HepG2 (cell line): ENCODE measurements around the gene CLCA2. TPM values are rescaled to one million over a fixed set of nuclear protein-coding genes. Genes with fewer than 3 reads are reported as not detected.

ENCODE experiments used
- CHD2 ChIP-seq: IDR thresholded peaks from 2 replicates; pipeline ENCODE4 v1.6.1; 2011; ENCODE audit warnings: low read depth, low read length, improper control_type of control experiment
- HDAC2 ChIP-seq: sonication (generic); formaldehyde crosslinking; IDR thresholded peaks from 2 replicates; pipeline ENCODE4 v1.4.0; 2020; ENCODE audit warnings: missing genetic modification reagents
- KDM6A ChIP-seq: IDR thresholded peaks from 2 replicates; pipeline ENCODE4 v1.6.1; 2016; ENCODE audit warnings: low read depth
- MTF2 ChIP-seq: sonication (generic); formaldehyde crosslinking; IDR thresholded peaks from 2 replicates; pipeline ENCODE4 v1.5.0; 2020; ENCODE audit warnings: missing genetic modification reagents, borderline replicate concordance
- ZBTB43 ChIP-seq: sonication (generic); formaldehyde crosslinking; conservative IDR thresholded peaks from 2 replicates; pipeline ENCODE4 v1.4.0; 2020; ENCODE audit warnings: missing genetic modification reagents
- ZNF563 ChIP-seq: sonication (generic); formaldehyde crosslinking; IDR thresholded peaks from 2 replicates; pipeline ENCODE4 v1.8.0; 2022; ENCODE audit warnings: mild to moderate bottlenecking, moderate library complexity, missing genetic modification reagents
- polyA plus RNA-seq, 8 experiments: library from polyadenylated mRNA; depleted of rRNA in 3 of 8; stranded (reverse) in 7 of 8; unstranded in 1 of 8; fragments of >200 nt; fragmentation: Illumina TruSeq in 4 of 8; extraction: Trizol in 4 of 8; gene quantifications; 2 replicates each; pipeline versions ENCODE4 v1.2.1 to v1.2.3, GENCODE V29; 2011 to 2016; ENCODE audit warnings: low read depth in 4 of 8, missing spikeins in 1 of 8, mixed read lengths in 1 of 8; ENCODE audit not compliant: insufficient read depth in 1 of 8
- total RNA-seq, 5 experiments: library from RNA; depleted of rRNA; stranded (reverse); fragments of >200 nt; fragmentation: Illumina TruSeq; extraction: Trizol; gene quantifications; 2 replicates each; pipeline ENCODE4 v1.2.3, GENCODE V29; 2016; ENCODE audit warnings: low read depth in 1 of 5
- TF ChIP-seq, protein P1 (sequence below): sonication (generic); formaldehyde crosslinking; IDR thresholded peaks from 2 replicates; pipeline ENCODE4 v1.4.0; 2020; ENCODE audit warnings: missing genetic modification reagents, borderline replicate concordance
- TF ChIP-seq, protein P2 (sequence below): sonication (generic); formaldehyde crosslinking; conservative IDR thresholded peaks from 2 replicates; pipeline ENCODE4 v1.8.0; 2022; ENCODE audit warnings: mild to moderate bottlenecking, moderate library complexity, missing genetic modification reagents

CLCA2 gene
- total and polyA plus RNA-seq, 2 of the 13 experiments (the other 11 are each of a cell fraction or from before 2014, with no cell fraction given), result not detected

DNA sequence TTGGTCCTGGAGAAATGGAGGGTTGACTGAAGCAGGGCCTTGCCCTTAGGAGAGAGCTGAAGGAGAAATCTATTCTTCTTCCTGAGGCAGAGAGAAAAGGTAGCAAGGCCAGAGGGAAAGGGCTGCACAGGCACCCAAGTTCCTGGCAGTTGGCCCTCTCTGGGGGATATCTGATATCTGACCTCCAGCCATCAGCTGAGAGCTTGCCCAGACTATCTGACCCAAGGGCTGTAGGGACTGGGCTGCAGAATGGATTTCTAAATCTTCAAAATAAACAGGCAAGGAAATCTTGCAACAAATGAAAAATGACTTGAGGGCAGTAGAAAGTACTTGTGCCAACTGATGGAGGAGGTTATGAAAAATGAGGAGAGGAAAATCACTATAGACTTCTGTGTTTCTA is 498 bp upstream of the CLCA2 start (continued):
- TF ChIP-seq, protein P1, sequence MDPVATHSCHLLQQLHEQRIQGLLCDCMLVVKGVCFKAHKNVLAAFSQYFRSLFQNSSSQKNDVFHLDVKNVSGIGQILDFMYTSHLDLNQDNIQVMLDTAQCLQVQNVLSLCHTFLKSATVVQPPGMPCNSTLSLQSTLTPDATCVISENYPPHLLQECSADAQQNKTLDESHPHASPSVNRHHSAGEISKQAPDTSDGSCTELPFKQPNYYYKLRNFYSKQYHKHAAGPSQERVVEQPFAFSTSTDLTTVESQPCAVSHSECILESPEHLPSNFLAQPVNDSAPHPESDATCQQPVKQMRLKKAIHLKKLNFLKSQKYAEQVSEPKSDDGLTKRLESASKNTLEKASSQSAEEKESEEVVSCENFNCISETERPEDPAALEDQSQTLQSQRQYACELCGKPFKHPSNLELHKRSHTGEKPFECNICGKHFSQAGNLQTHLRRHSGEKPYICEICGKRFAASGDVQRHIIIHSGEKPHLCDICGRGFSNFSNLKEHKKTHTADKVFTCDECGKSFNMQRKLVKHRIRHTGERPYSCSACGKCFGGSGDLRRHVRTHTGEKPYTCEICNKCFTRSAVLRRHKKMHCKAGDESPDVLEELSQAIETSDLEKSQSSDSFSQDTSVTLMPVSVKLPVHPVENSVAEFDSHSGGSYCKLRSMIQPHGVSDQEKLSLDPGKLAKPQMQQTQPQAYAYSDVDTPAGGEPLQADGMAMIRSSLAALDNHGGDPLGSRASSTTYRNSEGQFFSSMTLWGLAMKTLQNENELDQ, result no peak
- TF ChIP-seq, protein P2, sequence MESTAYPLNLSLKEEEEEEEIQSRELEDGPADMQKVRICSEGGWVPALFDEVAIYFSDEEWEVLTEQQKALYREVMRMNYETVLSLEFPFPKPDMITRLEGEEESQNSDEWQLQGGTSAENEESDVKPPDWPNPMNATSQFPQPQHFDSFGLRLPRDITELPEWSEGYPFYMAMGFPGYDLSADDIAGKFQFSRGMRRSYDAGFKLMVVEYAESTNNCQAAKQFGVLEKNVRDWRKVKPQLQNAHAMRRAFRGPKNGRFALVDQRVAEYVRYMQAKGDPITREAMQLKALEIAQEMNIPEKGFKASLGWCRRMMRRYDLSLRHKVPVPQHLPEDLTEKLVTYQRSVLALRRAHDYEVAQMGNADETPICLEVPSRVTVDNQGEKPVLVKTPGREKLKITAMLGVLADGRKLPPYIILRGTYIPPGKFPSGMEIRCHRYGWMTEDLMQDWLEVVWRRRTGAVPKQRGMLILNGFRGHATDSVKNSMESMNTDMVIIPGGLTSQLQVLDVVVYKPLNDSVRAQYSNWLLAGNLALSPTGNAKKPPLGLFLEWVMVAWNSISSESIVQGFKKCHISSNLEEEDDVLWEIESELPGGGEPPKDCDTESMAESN (CRISPR knock-in tag), result no peak
- no peak for TF ChIP-seq CHD2
- TF ChIP-seq KDM6A (CRISPR knock-in tag), result no peak
- TF ChIP-seq ZBTB43 (CRISPR knock-in tag), result no peak
- no peak for TF ChIP-seq ZNF563 (CRISPR knock-in tag)
- no peak for TF ChIP-seq MTF2
- TF ChIP-seq HDAC2 (CRISPR knock-in tag), result no peak
